Natural killer cell treated with Interleukin-12 subunit alpha and Interleukin-12 subunit beta and Interleukin-15 and Interleukin-18, amount 100 ng/mL, for 72 hours (primary cell): ENCODE data around the gene TTC24. TPM values are rescaled to one million over a fixed set of nuclear protein-coding genes. Genes with fewer than 3 reads are reported as not detected.
A peak's percentile ranks its signal among the peaks of the same experiment; 100 is the strongest.
"Not testable (repeated sequence)": the region's sequence is repeated elsewhere in the genome, so short reads cannot be mapped to it uniquely, and the experiment has no call there.

ENCODE experiments used
- ATAC-seq, 2 donors: fragments of 150-1000 bp; cut with Tn5 transposase in 1 of 2; sonication (Bioruptor Pico), chemical (Tn5 transposase) in 1 of 2; 2 replicates each; pipeline ENCODE4 v1.10.0; 2021
- DNase-seq: peaks from one replicate; pipeline ENCODE4 v3.0.0; 2022; ENCODE audit warnings: low spot score
- H3K27ac Mint-ChIP-seq, 2 donors: 1 replicate in 1 of 2; 2 replicates in 1 of 2; pipeline ENCODE4 v1.8.0; 2022; ENCODE audit warnings: mixed read lengths in 2 of 2, mild to moderate bottlenecking in 1 of 2, moderate library complexity in 1 of 2
- H3K27me3 Mint-ChIP-seq, 2 donors: 1 replicate in 1 of 2; 2 replicates in 1 of 2; pipeline ENCODE4 v1.8.0; 2022; ENCODE audit warnings: mixed read lengths in 2 of 2
- H3K36me3 Mint-ChIP-seq: one replicate; pipeline ENCODE4 v1.8.0; 2022; ENCODE audit warnings: mixed read lengths
- H3K4me1 Mint-ChIP-seq, 2 donors: 1 replicate in 1 of 2; 2 replicates in 1 of 2; pipeline ENCODE4 v1.8.0; 2022; ENCODE audit warnings: low read depth in 2 of 2, mixed read lengths in 2 of 2, mild to moderate bottlenecking in 1 of 2
- H3K4me3 Mint-ChIP-seq: one replicate; pipeline ENCODE4 v1.8.0; 2022; ENCODE audit warnings: mixed read lengths
- H3K9me3 Mint-ChIP-seq: 2 replicates; pipeline ENCODE4 v1.8.0; 2022; ENCODE audit warnings: mixed read lengths
- total RNA-seq, 2 donors: library from RNA; stranded (reverse); gene quantifications; one replicate each; pipeline ENCODE4 v1.2.3, GENCODE V29; 2022

TTC24 gene
- total RNA-seq, 2 donors from 2014 or later: 1.8 to 2.2 TPM

DNA sequence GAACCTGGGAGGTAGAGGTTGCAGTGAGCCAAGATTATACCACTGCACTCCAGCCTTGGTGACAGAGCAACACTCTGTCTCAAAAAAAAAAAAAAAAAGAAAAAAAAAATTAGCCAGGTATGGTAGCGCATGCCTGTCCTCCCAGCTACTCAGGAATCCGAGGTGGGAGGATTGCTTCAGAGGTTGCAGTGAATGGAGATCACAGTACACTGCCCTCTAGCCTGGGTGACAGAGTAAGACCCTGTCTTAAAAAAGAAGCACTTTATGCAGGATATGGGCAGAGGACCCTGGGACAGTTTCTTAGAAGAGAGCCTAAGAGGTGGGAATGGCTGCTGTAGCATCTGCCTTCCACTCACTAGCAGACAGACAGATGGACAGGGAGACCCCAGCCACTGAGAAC, 30.1 kb upstream of the TTC24 start:
- ATAC-seq: no peak
- Mint-ChIP-seq H3K9me3 (no peaks in the 10 kb centered on the region), H3K36me3 (no peaks in the 10 kb centered on the region), H3K4me3 (no peak overlapping the region), H3K27me3 (no peaks in the 10 kb centered on the region), H3K4me1 (peaks cover 14% of the 10 kb centered on the region in 2 donors), H3K27ac (no peak overlapping the region)
- DNase-seq: no peak

DNA sequence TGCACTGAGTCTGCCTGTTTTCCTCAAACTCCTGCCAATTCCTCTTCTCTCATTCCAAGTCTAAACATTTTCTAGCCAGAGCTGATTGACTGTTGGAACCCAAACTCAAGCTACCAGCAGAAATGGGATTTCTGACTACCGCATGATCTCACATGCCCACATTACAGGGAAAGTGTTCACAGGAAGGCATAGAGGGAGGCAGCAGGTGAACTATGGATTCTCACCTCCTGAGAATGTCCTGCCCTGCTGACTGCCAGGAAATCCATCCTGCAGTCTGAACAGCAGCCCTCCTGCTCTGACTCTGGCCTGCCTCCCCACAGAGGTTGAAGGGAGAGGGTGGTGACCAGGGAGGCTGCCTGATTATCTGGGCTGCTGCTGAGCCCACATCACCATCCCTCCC, 29.7 kb upstream of the TTC24 start:
- peaks cover 9 to 14% of the 10 kb centered on the region in 2 donors for H3K4me1 Mint-ChIP-seq
- no peaks in the 10 kb centered on the region for H3K9me3 Mint-ChIP-seq

GRCh38 chr1:156550346-156550745, 29.2 kb upstream of the TTC24 start:
- Mint-ChIP-seq H3K36me3 (no peaks in the 10 kb centered on the region), H3K27me3 (no peaks in the 10 kb centered on the region), H3K9me3 (no peaks in the 10 kb centered on the region), H3K4me3 (no peak overlapping the region), H3K4me1 (peaks cover 7 to 14% of the 10 kb centered on the region in 2 donors), H3K27ac (no peak overlapping the region)
- DNase-seq: no peak
- ATAC-seq: peak in 1 of 2 donors; percentile 8

More for the DNA sequence above, 29.7 kb upstream of the TTC24 start:
- H3K27me3 Mint-ChIP-seq: no peaks in the 10 kb centered on the region
- no peak for ATAC-seq
- no peak for DNase-seq
- no peak overlapping the region for H3K4me3 Mint-ChIP-seq
- H3K27ac Mint-ChIP-seq: no peak overlapping the region
- H3K36me3 Mint-ChIP-seq: no peaks in the 10 kb centered on the region

DNA sequence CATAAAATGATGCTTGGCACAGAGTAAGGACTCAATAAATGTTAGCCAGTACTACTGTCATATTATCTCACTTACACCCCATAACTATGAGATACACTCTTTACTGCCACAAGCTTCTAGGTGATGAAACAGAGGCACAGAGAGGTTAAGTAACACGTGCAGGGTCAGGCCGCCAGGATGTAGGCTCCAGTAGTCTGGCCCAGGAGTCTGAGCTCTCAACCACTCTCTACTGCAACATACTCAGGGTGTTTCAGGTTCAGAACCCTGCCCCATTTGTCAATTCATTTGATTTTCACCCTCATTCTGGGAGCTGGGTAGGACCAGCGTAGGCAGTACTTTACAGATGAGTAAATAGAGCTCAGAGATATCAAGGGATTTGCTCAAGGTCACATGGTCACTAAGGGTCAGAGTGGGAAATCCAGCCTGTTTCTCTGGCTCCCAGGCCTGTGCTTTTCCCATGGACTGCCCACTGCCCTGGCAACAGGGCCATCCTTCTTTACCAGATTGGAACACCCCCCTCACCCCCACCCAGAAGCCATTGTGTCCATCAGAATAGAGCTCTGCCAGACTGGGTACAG, 28.4 kb upstream of the TTC24 start:
- H3K36me3 Mint-ChIP-seq: no peaks in the 10 kb centered on the region
- H3K4me3 Mint-ChIP-seq: no peak overlapping the region
- no peaks in the 10 kb centered on the region for H3K27me3 Mint-ChIP-seq
- no peak overlapping the region for H3K27ac Mint-ChIP-seq
- H3K9me3 Mint-ChIP-seq: no peaks in the 10 kb centered on the region
- H3K4me1 Mint-ChIP-seq: peaks cover 7 to 14% of the 10 kb centered on the region in 2 donors
- ATAC-seq: peak in 1 of 2 donors; percentile 41
- DNase-seq: no peak

DNA sequence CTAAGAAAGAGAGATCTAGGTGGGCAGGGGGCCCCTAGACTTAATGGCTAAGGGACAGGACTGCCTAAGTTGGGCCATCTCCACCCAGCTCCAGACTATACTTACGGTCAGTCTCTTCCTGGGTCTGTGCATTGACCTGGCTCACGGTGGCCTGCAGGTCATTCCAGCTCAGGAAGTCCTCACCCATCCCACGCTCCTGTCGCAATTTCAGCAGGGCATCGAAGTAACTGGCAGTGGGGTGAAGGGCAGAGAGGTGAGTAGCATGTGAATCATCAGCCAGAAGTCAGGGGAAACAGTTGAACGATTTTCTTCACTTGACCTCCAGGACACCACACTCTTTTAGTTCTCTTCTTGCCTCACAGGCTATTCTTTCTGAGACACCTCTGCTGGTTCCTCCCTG, 27.7 kb upstream of the TTC24 start:
- Mint-ChIP-seq H3K27ac (peak overlapping the region in 1 of 2 donors; percentile 9), H3K4me1 (peaks cover 7 to 14% of the 10 kb centered on the region in 2 donors), H3K36me3 (no peaks in the 10 kb centered on the region), H3K27me3 (no peaks in the 10 kb centered on the region), H3K9me3 (no peaks in the 10 kb centered on the region), H3K4me3 (peak overlapping the region; percentile 4)
- ATAC-seq (peak in 1 of 2 donors; percentile 31), DNase-seq (no peak)

GRCh38 chr1:156552518-156552917, 27.0 kb upstream of the TTC24 start:
- no peak for DNase-seq
- no peaks in the 10 kb centered on the region for H3K36me3 Mint-ChIP-seq

GRCh38 chr1:156552937-156553336, 26.6 kb upstream of the TTC24 start:
- H3K27me3 Mint-ChIP-seq, H3K36me3 Mint-ChIP-seq: not testable (repeated sequence)
- peak overlapping the region; percentile 9 to 22 for H3K27ac Mint-ChIP-seq

More at GRCh38 chr1:156552518-156552917, 27.0 kb upstream of the TTC24 start:
- H3K27me3 Mint-ChIP-seq: no peaks in the 10 kb centered on the region
- H3K4me1 Mint-ChIP-seq: peaks cover 7 to 14% of the 10 kb centered on the region in 2 donors
- ATAC-seq: no peak
- no peaks in the 10 kb centered on the region for H3K9me3 Mint-ChIP-seq
- peak overlapping the region; percentile 9 to 14 for H3K27ac Mint-ChIP-seq
- peak overlapping the region; percentile 4 for H3K4me3 Mint-ChIP-seq

DNA sequence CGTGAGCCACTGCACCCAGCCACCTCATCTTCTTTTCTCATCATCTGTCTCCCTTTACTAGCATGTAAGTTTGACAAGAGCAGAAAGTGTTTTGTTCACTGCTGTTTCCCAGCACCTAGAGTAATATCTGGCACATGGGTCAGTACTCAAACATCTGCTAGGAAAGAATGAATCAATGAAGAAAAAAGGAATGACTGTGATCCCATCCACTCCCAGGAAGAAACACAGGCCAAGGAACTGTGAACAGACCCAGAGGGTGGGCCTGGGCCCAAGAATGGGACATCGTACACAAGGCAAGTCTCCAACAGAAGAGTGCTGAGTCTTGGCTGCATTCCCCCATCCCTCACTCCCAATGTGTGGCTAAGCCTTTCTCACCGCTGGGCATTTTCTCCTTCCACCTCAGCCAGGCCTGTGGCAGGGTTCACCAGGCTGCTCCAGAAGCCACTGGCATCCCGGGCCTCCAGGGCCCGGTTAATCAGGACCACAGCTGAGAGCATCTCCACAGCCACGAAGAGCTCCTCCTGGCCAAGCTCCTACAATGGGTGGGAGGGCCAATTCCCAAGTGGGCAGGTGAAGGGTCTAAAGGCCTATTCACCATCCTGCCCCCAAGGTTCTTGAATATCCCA, 25.6 kb upstream of the TTC24 start:
- no peak overlapping the region for H3K4me3 Mint-ChIP-seq

More at GRCh38 chr1:156552937-156553336, 26.6 kb upstream of the TTC24 start:
- H3K4me1 Mint-ChIP-seq: peaks cover 7 to 14% of the 10 kb centered on the region in 2 donors
- H3K9me3 Mint-ChIP-seq, DNase-seq, H3K4me3 Mint-ChIP-seq: not testable (repeated sequence)
- ATAC-seq: peak; percentile 74 to 79

GRCh38 chr1:156554971-156555370, 24.6 kb upstream of the TTC24 start:
- Mint-ChIP-seq H3K4me3 (no peak overlapping the region), H3K4me1 (peaks cover 7 to 14% of the 10 kb centered on the region in 2 donors), H3K36me3 (no peaks in the 10 kb centered on the region), H3K27me3 (no peaks in the 10 kb centered on the region), H3K27ac (no peak overlapping the region), H3K9me3 (no peaks in the 10 kb centered on the region)
- ATAC-seq (no peak), DNase-seq (no peak)

More for the DNA sequence above, 25.6 kb upstream of the TTC24 start:
- H3K36me3 Mint-ChIP-seq: no peaks in the 10 kb centered on the region
- H3K9me3 Mint-ChIP-seq: no peaks in the 10 kb centered on the region
- no peak overlapping the region for H3K27ac Mint-ChIP-seq
- peaks cover 7 to 14% of the 10 kb centered on the region in 2 donors for H3K4me1 Mint-ChIP-seq
- H3K27me3 Mint-ChIP-seq: no peaks in the 10 kb centered on the region
- DNase-seq (no peak), ATAC-seq (no peak)

GRCh38 chr1:156555715-156556114, 23.8 kb upstream of the TTC24 start:
- H3K4me3 Mint-ChIP-seq: no peak overlapping the region
- H3K36me3 Mint-ChIP-seq: no peaks in the 10 kb centered on the region
- H3K4me1 Mint-ChIP-seq: peaks cover 7 to 14% of the 10 kb centered on the region in 2 donors
- no peak overlapping the region for H3K27ac Mint-ChIP-seq
- DNase-seq (no peak), ATAC-seq (no peak)
- H3K27me3 Mint-ChIP-seq: no peaks in the 10 kb centered on the region
- H3K9me3 Mint-ChIP-seq: no peaks in the 10 kb centered on the region

DNA sequence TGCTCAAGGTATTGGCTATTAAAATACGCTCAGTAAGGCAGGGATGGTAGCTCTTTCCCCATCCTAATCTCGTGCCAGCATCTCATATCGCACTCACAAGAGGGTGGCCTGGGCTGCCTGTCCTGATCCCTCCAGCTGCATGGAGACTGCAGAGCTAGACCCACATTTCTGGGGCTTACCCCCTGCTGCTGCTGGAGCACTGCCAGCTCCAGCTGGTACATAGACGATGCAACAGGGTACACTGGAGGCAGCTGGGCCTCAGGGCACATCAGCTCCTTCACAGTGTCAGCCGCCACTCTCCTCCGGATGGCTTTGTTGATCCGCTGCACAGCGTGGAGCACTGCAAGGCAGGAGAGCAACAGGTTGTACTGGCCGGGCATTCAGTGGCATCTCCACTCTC, 23.2 kb upstream of the TTC24 start:
- ATAC-seq (no peak), DNase-seq (no peak)
- Mint-ChIP-seq H3K9me3 (no peaks in the 10 kb centered on the region), H3K4me3 (no peak overlapping the region), H3K27me3 (no peaks in the 10 kb centered on the region), H3K4me1 (peaks cover 7 to 14% of the 10 kb centered on the region in 2 donors), H3K36me3 (no peaks in the 10 kb centered on the region), H3K27ac (no peak overlapping the region)

DNA sequence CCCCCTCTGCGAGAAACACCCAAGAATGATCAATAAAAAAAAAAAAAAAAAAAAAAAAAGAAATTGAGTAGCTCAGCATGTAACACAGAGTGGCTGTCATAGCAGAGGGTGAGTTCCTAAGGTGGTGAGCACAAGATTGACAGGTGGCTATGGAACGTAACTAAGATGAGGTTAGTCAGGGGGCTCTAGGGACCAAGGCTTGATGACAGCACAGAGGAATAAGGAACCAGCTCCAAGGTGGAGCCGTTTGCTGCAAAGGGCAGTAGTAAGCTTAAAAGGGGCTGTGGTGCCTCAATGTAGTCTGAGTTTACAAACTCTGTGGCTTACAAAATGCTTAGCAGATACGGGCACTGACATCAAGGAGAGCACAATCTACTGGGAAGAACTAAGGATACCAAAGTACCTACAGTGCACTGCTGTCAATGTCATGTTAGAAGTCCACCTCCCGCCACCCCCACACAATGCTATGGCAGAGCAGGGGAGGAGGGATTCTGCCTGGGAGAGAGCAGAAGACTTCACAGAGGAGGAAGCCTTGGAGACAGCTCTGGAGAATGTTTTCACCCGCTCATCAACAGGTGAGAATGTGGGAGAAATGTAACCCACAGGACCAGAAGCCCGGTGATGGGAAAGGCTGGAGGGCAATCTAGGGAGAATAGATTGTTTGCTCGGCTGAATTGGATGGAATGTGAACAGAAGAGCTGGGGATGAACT, 20.3 kb upstream of the TTC24 start:
- no peaks in the 10 kb centered on the region for H3K9me3 Mint-ChIP-seq
- no peak for DNase-seq
- H3K4me3 Mint-ChIP-seq: no peak overlapping the region
- H3K4me1 Mint-ChIP-seq: no peaks in the 10 kb centered on the region
- H3K36me3 Mint-ChIP-seq: no peaks in the 10 kb centered on the region
- no peak for ATAC-seq
- no peak overlapping the region for H3K27ac Mint-ChIP-seq
- H3K27me3 Mint-ChIP-seq: no peaks in the 10 kb centered on the region

DNA sequence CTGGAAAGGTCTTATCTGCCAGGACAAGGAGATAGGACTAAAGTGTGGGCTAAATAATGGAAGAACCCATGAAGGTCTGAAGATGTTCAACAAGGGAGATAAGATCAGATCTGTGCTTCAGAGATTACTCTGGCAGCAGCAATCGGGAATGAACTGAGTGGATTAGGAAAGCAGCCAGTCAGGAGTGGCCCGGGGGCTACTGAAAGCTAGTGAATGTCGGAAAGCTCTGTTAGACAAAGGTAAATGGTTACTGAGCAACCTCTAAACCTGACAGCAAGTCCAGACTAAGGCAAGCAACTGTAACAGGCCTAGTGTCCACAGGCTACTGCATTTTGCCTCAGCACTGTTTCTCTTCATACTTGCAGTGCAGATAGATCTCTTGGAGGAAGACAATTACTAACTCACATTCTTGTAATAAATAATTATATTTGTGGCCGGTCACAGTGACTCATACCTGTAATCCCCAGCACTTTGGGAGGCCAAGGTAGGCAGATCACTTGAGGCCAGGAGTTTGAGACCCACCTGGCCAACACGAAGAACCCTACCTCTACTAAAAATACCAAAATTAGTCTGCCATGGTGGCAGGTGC, 19.6 kb upstream of the TTC24 start:
- Mint-ChIP-seq H3K9me3 (no peaks in the 10 kb centered on the region), H3K27me3 (no peaks in the 10 kb centered on the region), H3K36me3 (no peaks in the 10 kb centered on the region), H3K27ac (no peak overlapping the region), H3K4me3 (no peak overlapping the region), H3K4me1 (no peaks in the 10 kb centered on the region)
- no peak for DNase-seq
- no peak for ATAC-seq
